Mucosa of gallbladder (tissue), 1 donor: ENCODE results near the gene SH3PXD2A. TPM values are rescaled to one million over a fixed set of nuclear protein-coding genes. Genes with fewer than 3 reads are reported as not detected.

ENCODE experiments used
- DNase-seq: peaks from one replicate; pipeline ENCODE4 v3.0.0-alpha.2; 2020; ENCODE audit warnings: low spot score
- total RNA-seq: library from RNA; stranded (reverse); gene quantifications from one replicate; pipeline ENCODE4 v1.2.1, GENCODE V29; 2021
- donor health status: DM: no; HTN: no; CAD: no.

The SH3PXD2A gene
- total RNA-seq, 1 donor from 2014 or later: 62.3 TPM

GRCh38 chr10:103876155-103876554, 20.8 kb upstream of the SH3PXD2A start:
- DNase-seq: no peak

- DNase-seq: no peak
Measured at GRCh38 chr10:103874730-103875129, 19.4 kb upstream of the SH3PXD2A start.

- no peak for DNase-seq
Measured at GRCh38 chr10:103872137-103872931, 17.0 kb upstream of the SH3PXD2A start.

- no peak for DNase-seq
Measured at GRCh38 chr10:103871006-103871405, 15.6 kb upstream of the SH3PXD2A start.

GRCh38 chr10:103870516-103870915, 15.1 kb upstream of the SH3PXD2A start:
- no peak for DNase-seq

GRCh38 chr10:103869336-103869735, 14.0 kb upstream of the SH3PXD2A start:
- DNase-seq: no peak

- no peak for DNase-seq
Measured at GRCh38 chr10:103868200-103868599, 12.8 kb upstream of the SH3PXD2A start.

GRCh38 chr10:103861505-103861904, 6.1 kb upstream of the SH3PXD2A start:
- DNase-seq: no peak

- peak; percentile 73 for DNase-seq
Measured at GRCh38 chr10:103859161-103860086, 4.0 kb upstream of the SH3PXD2A start.

- DNase-seq: no peak
Measured at GRCh38 chr10:103858360-103858759, 3.0 kb upstream of the SH3PXD2A start.

GRCh38 chr10:103856797-103857170, 1.4 kb upstream of the SH3PXD2A start:
- DNase-seq: no peak

- DNase-seq: peak; percentile 78
Measured at GRCh38 chr10:103855852-103856796, 748 bp upstream of the SH3PXD2A start.

- no peak for DNase-seq
Measured at GRCh38 chr10:103854686-103855391, 537 bp downstream of the SH3PXD2A start.

GRCh38 chr10:103854265-103854685, 1.1 kb downstream of the SH3PXD2A start:
- DNase-seq: no peak

GRCh38 chr10:103853428-103854264, 1.7 kb downstream of the SH3PXD2A start:
- DNase-seq: no peak

- DNase-seq: no peak
Measured at GRCh38 chr10:103852856-103853255, 2.5 kb downstream of the SH3PXD2A start.

- no peak for DNase-seq
Measured at GRCh38 chr10:103852189-103852711, 3.1 kb downstream of the SH3PXD2A start.

- no peak for DNase-seq
Measured at GRCh38 chr10:103851261-103851660, 4.1 kb downstream of the SH3PXD2A start.

- no peak for DNase-seq
Measured at GRCh38 chr10:103850572-103850895, 4.8 kb downstream of the SH3PXD2A start.
